ENCODE results near the gene KRT14.
"Not testable (repeated sequence)": the region's sequence is repeated elsewhere in the genome, so short reads cannot be mapped to it uniquely, and the experiment has no call there.

The KRT14 gene

GRCh38 chr17:41585301-41586056, 1.2 kb downstream of the KRT14 start:
- H3K4me1 ChIP-seq (ENCODE audit: insufficient read depth, low read length) = no peaks in the 10 kb centered on the region
- peaks cover 2% of the 10 kb centered on the region for H3K27me3 ChIP-seq (ENCODE audit: insufficient read depth, low read length, poor library complexity)
- no peak overlapping the region for H3K27ac ChIP-seq (ENCODE audit: low read length)
- ATAC-seq (ENCODE audit: insufficient read depth, low read depth) = no peak
- H3K4me2 ChIP-seq (ENCODE audit: insufficient read depth, low read length) = no peak overlapping the region
- no peak overlapping the region for H3K4me3 ChIP-seq (ENCODE audit: low read depth in 1 of 2, low read length in 2 of 2)
- TF ChIP-seq CTCF (IDR thresholded peaks at IDR 0.05; ENCODE audit: borderline replicate concordance, extremely low read depth, low read length, poor library complexity, severe bottlenecking) = no peak
- no peak for TF ChIP-seq EZH2 (IDR thresholded peaks at IDR 0.05; ENCODE audit: borderline replicate concordance, low read depth, low read length, severe bottlenecking)
- H4K20me1 ChIP-seq (ENCODE audit: insufficient read depth, low read length) = 0 out of 2 replicates have a peak, but pooled peaks cover 3% of the 10 kb centered on the region
- no peaks in the 10 kb centered on the region for H3K36me3 ChIP-seq (ENCODE audit: insufficient read depth, low read length)
- no peaks in the 10 kb centered on the region for H3K79me2 ChIP-seq (ENCODE audit: insufficient read depth, low read length)
- DNase-seq = no peak
- H3K9ac ChIP-seq (ENCODE audit: low read depth, low read length) = no peak overlapping the region
- no peaks in the 10 kb centered on the region for H3K9me3 ChIP-seq (ENCODE audit: insufficient read depth, low read length, severe bottlenecking)
- no peak overlapping the region for H2AFZ ChIP-seq (ENCODE audit: low read depth, low read length)

GRCh38 chr17:41584331-41584927, 2.3 kb downstream of the KRT14 start:
- H3K4me3 ChIP-seq (ENCODE audit: low read depth in 1 of 2, low read length in 2 of 2); H3K9me3 ChIP-seq (ENCODE audit: insufficient read depth, low read length, severe bottlenecking); H3K79me2 ChIP-seq (ENCODE audit: insufficient read depth, low read length); H3K4me1 ChIP-seq (ENCODE audit: insufficient read depth, low read length); H3K36me3 ChIP-seq (ENCODE audit: insufficient read depth, low read length); H3K27ac ChIP-seq (ENCODE audit: low read length); H3K27me3 ChIP-seq (ENCODE audit: insufficient read depth, low read length, poor library complexity); DNase-seq; H2AFZ ChIP-seq (ENCODE audit: low read depth, low read length); H4K20me1 ChIP-seq (ENCODE audit: insufficient read depth, low read length); H3K4me2 ChIP-seq (ENCODE audit: insufficient read depth, low read length); ATAC-seq (ENCODE audit: insufficient read depth, low read depth); H3K9ac ChIP-seq (ENCODE audit: low read depth, low read length): not testable (repeated sequence)

GRCh38 chr17:41583137-41584127, 3.3 kb downstream of the KRT14 start:
- peaks cover 4% of the 10 kb centered on the region for H3K27me3 ChIP-seq (ENCODE audit: insufficient read depth, low read length, poor library complexity)
- H2AFZ ChIP-seq (ENCODE audit: low read depth, low read length) = no peak overlapping the region
- no peaks in the 10 kb centered on the region for H3K4me1 ChIP-seq (ENCODE audit: insufficient read depth, low read length)
- H3K4me2 ChIP-seq (ENCODE audit: insufficient read depth, low read length) = no peak overlapping the region
- ATAC-seq (ENCODE audit: insufficient read depth, low read depth) (no peak), DNase-seq (no peak)
- TF ChIP-seq EZH2 (IDR thresholded peaks at IDR 0.05; ENCODE audit: borderline replicate concordance, low read depth, low read length, severe bottlenecking) = no peak
- no peak for TF ChIP-seq CTCF (IDR thresholded peaks at IDR 0.05; ENCODE audit: borderline replicate concordance, extremely low read depth, low read length, poor library complexity, severe bottlenecking)
- no peaks in the 10 kb centered on the region for H3K9me3 ChIP-seq (ENCODE audit: insufficient read depth, low read length, severe bottlenecking)
- no peaks in the 10 kb centered on the region for H3K36me3 ChIP-seq (ENCODE audit: insufficient read depth, low read length)
- H3K4me3 ChIP-seq (ENCODE audit: low read depth in 1 of 2, low read length in 2 of 2) = no peak overlapping the region
- H4K20me1 ChIP-seq (ENCODE audit: insufficient read depth, low read length) = 0 out of 2 replicates have a peak, but pooled peaks cover 3% of the 10 kb centered on the region
- H3K79me2 ChIP-seq (ENCODE audit: insufficient read depth, low read length) = no peaks in the 10 kb centered on the region
- no peak overlapping the region for H3K9ac ChIP-seq (ENCODE audit: low read depth, low read length)
- no peak overlapping the region for H3K27ac ChIP-seq (ENCODE audit: low read length)

GRCh38 chr17:41582061-41582968, 4.4 kb downstream of the KRT14 start:
- not testable (repeated sequence) for H3K9ac ChIP-seq (ENCODE audit: low read depth, low read length)

More at GRCh38 chr17:41582061-41582968, 4.4 kb downstream of the KRT14 start:
- not testable (repeated sequence) for H3K36me3 ChIP-seq (ENCODE audit: insufficient read depth, low read length); H3K4me1 ChIP-seq (ENCODE audit: insufficient read depth, low read length); H3K4me3 ChIP-seq (ENCODE audit: low read depth in 1 of 2, low read length in 2 of 2); H4K20me1 ChIP-seq (ENCODE audit: insufficient read depth, low read length); H3K27me3 ChIP-seq (ENCODE audit: insufficient read depth, low read length, poor library complexity); H3K79me2 ChIP-seq (ENCODE audit: insufficient read depth, low read length); DNase-seq; H2AFZ ChIP-seq (ENCODE audit: low read depth, low read length); H3K9me3 ChIP-seq (ENCODE audit: insufficient read depth, low read length, severe bottlenecking); H3K27ac ChIP-seq (ENCODE audit: low read length); ATAC-seq (ENCODE audit: insufficient read depth, low read depth); H3K4me2 ChIP-seq (ENCODE audit: insufficient read depth, low read length)
